Stomach (tissue), 4 donors: ENCODE data around the gene TRMT1.

Experiments used
- EP300 ChIP-seq: sonication (generic); formaldehyde crosslinking; IDR thresholded peaks from one replicate; pipeline ENCODE4 v1.6.1; 2017; ENCODE audit warnings: antibody characterized with exemption
- POLR2A ChIP-seq, 4 donors: fragments of 450-650 bp; IDR thresholded peaks; one replicate each; pipeline ENCODE4 v1.6.1; 2016; ENCODE audit warnings: antibody characterized with exemption in 4 of 4, control low read depth in 2 of 4, mild to moderate bottlenecking in 1 of 4, moderate library complexity in 1 of 4
- TF ChIP-seq, protein P1 (sequence below), 7 experiments: fragments of 450-650 bp in 4 of 7; fragments of 200-600 bp in 3 of 7; sonication (generic) in 3 of 7; IDR thresholded peaks; one replicate each; pipeline ENCODE4 v1.5.1; 2016 to 2019; ENCODE audit warnings: antibody characterized with exemption in 7 of 7, control low read depth in 2 of 7, mild to moderate bottlenecking in 1 of 7

DNA sequence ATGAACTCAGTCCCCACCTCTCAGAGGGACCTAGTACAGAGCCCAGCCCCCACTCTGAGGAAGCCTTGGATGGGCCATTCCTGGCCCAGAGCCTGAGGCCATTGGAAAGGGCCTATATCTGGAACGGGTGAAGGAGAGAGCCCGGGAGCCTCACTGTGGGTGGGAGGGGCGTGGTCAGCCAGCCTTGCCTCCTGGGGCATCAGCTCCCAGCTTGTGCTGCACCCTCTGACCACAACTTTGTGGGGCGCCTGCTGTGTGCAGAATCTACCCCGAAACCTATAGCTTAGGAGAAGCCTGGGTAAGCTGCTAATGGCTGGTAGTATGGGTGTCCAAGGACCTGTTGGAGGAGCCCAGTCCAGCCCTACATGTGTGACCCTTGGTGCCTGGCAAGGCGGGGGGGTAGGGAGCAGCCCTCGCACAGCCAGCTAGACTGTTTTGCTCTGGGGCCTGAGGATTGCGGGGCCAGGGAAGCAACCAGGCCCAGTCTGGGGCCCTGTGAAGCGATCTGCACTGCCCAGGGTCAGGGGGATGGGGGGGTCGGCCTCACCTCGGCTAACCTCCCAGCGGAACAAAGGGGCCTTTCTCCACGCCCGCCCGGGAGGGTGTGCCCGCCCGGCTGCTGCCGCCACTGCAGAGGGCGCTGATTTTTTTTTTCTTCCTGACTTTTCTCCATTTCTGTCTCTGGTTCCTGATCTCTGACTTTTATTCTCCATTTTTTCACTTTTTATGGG, 56.1 kb downstream of the TRMT1 start:
- TF ChIP-seq, protein P1, sequence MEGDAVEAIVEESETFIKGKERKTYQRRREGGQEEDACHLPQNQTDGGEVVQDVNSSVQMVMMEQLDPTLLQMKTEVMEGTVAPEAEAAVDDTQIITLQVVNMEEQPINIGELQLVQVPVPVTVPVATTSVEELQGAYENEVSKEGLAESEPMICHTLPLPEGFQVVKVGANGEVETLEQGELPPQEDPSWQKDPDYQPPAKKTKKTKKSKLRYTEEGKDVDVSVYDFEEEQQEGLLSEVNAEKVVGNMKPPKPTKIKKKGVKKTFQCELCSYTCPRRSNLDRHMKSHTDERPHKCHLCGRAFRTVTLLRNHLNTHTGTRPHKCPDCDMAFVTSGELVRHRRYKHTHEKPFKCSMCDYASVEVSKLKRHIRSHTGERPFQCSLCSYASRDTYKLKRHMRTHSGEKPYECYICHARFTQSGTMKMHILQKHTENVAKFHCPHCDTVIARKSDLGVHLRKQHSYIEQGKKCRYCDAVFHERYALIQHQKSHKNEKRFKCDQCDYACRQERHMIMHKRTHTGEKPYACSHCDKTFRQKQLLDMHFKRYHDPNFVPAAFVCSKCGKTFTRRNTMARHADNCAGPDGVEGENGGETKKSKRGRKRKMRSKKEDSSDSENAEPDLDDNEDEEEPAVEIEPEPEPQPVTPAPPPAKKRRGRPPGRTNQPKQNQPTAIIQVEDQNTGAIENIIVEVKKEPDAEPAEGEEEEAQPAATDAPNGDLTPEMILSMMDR (IDR thresholded peaks at IDR 0.05): no peak
- TF ChIP-seq EP300 (no peak), POLR2A (IDR thresholded peaks at IDR 0.05) (no peak)
